Esophagus squamous epithelium (tissue), 5 donors: Measurements from ENCODE around the gene MBLAC1. TPM values are rescaled to one million over a fixed set of nuclear protein-coding genes. Genes with fewer than 3 reads are reported as not detected.

ENCODE experiments used
- DNase-seq: peaks from one replicate; lab custom pipeline; 2025; lab: John Stamatoyannopoulos, UW
- H3K27ac ChIP-seq, 4 donors: fragments of 200-600 bp; sonication (generic); one replicate each; pipeline ENCODE4 v1.5.1; 2016 to 2019; ENCODE audit warnings: mild to moderate bottlenecking in 1 of 4
- H3K27me3 ChIP-seq, 4 donors: fragments of 200-600 bp; sonication (generic); 1 replicate in 3 of 4; 2 replicates in 1 of 4; pipeline versions ENCODE4 v1.5.1 to v1.6.0; 2017 to 2021; ENCODE audit warnings: antibody characterized with exemption in 1 of 4
- H3K36me3 ChIP-seq, 3 donors: fragments of 200-600 bp; sonication (generic); one replicate each; pipeline ENCODE4 v1.5.1; 2016 to 2019
- H3K4me1 ChIP-seq, 3 donors: fragments of 200-600 bp; sonication (generic); one replicate each; pipeline ENCODE4 v1.5.1; 2017 to 2019
- H3K4me3 ChIP-seq, 4 donors: fragments of 200-600 bp; sonication (generic); 1 replicate in 3 of 4; 2 replicates in 1 of 4; pipeline ENCODE4 v1.5.1; 2016 to 2019; ENCODE audit warnings: mild to moderate bottlenecking in 2 of 4, moderate library complexity in 1 of 4
- H3K9me3 ChIP-seq, 3 donors: fragments of 200-600 bp; sonication (generic); one replicate each; pipeline ENCODE4 v1.5.1; 2016 to 2019
- POLR2A ChIP-seq, 4 donors: fragments of 450-650 bp; IDR thresholded peaks; one replicate each; pipeline ENCODE4 v1.6.1; 2017; ENCODE audit warnings: antibody characterized with exemption in 4 of 4, mild to moderate bottlenecking in 4 of 4, moderate library complexity in 3 of 4
- WGBS, 2 donors: methylation state at CpG; one replicate each; pipeline ENCODE4 v1.1.5; 2018; 5-methylcytosine and 5-hydroxymethylcytosine counted together
- intact Hi-C: fragments of 100-400 bp; cut with DNase I; formaldehyde crosslinking; loops from one replicate; pipeline ENCODE4 v1.15.0; 2022
- total RNA-seq, 4 donors: library from RNA; depleted of rRNA; stranded (reverse); fragments of >200 nt; gene quantifications; one replicate each; pipeline ENCODE4 v1.1.0, GENCODE V29; 2016
- TF ChIP-seq, protein P1 (sequence below), 6 experiments: fragments of 450-650 bp in 4 of 6; fragments of 200-600 bp in 2 of 6; sonication (generic) in 2 of 6; IDR thresholded peaks; one replicate each; pipeline ENCODE4 v1.5.1; 2016 to 2019; ENCODE audit warnings: antibody characterized with exemption in 6 of 6, mild to moderate bottlenecking in 4 of 6, moderate library complexity in 4 of 6
- donor health status: DM: yes; HTN: yes; CAD: no.

MBLAC1 gene
- total RNA-seq, 4 donors from 2014 or later = 2.1 to 6.7 (median 2.9) TPM

DNA sequence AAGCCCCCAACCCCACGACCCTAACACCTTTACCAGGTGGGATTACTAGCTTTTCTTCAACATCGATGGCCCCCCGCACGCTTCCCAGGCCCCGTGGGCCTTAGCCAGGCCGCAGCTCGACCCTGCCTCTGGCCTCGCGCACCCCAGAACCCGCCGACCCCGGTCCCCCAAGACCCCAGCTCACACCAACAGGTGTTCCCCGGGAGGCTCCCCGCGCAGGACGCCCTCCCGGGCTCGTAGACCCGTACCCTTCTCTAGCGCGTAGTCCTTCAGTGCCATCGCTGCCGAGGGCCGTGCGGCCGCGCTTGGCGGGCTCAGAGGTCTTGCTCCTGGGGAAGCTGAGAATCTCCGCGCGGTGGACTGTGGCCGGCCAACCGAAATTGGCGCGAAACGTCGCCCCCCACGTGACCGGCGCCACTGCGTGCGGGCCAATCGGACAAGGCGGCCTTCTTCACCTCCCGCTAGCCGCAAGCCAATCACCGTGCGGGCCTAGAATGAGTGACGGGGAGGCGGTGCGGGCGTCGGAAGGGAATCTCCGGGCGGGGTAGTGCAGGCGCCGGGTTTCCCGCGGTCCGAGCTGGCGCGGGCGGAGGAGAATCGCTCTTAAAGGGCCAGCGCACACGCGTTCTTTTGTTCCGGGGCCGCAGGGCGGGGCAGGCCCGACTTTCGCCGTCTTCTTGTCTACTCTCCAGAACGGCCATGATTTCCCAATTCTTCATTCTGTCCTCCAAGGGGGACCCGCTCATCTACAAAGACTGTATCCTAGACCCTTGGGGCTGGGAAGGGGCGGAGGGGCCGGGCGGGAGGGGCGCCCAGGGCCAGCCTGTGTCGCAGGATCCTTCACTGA is 25.5 kb upstream of the MBLAC1 start, which contains the start of the genes AP4M1 and MCM7:
Gene AP4M1, plus strand, starts transcription at position 628 of the 847 bp plus-strand sequence. Its CDS starts 72 bp downstream, at position 700.
Gene MCM7, minus strand, starts transcription at position 382 of the 847 bp plus-strand sequence. Its CDS starts 103 bp downstream, at position 279.
- H3K4me1 ChIP-seq = peaks cover 12 to 40% (median 12%) of the 10 kb centered on the region in 3 donors
- intact Hi-C loops = no loop called here
- peaks cover 22 to 67% (median 46%) of the 10 kb centered on the region in 3 donors for H3K36me3 ChIP-seq
- H3K9me3 ChIP-seq = no peaks in the 10 kb centered on the region
- peak within 1 kb of the TSS; percentile 91 to 99 (median 98) for H3K27ac ChIP-seq
- peak; percentile 89 for DNase-seq
- TF ChIP-seq POLR2A (IDR thresholded peaks at IDR 0.05) = peak in 1 of 4 donors; percentile 28
- TF ChIP-seq, protein P1, sequence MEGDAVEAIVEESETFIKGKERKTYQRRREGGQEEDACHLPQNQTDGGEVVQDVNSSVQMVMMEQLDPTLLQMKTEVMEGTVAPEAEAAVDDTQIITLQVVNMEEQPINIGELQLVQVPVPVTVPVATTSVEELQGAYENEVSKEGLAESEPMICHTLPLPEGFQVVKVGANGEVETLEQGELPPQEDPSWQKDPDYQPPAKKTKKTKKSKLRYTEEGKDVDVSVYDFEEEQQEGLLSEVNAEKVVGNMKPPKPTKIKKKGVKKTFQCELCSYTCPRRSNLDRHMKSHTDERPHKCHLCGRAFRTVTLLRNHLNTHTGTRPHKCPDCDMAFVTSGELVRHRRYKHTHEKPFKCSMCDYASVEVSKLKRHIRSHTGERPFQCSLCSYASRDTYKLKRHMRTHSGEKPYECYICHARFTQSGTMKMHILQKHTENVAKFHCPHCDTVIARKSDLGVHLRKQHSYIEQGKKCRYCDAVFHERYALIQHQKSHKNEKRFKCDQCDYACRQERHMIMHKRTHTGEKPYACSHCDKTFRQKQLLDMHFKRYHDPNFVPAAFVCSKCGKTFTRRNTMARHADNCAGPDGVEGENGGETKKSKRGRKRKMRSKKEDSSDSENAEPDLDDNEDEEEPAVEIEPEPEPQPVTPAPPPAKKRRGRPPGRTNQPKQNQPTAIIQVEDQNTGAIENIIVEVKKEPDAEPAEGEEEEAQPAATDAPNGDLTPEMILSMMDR (IDR thresholded peaks at IDR 0.05) = peak in 2 of 6 experiments; percentile 2 to 6
- H3K27me3 ChIP-seq = no peaks in the 10 kb centered on the region
- WGBS, 2 donors = 0 to 2% methylated on average over 4 to 18 of the region's 80 CpGs
- peak within 1 kb of the TSS; percentile 51 to 94 (median 76) for H3K4me3 ChIP-seq

DNA sequence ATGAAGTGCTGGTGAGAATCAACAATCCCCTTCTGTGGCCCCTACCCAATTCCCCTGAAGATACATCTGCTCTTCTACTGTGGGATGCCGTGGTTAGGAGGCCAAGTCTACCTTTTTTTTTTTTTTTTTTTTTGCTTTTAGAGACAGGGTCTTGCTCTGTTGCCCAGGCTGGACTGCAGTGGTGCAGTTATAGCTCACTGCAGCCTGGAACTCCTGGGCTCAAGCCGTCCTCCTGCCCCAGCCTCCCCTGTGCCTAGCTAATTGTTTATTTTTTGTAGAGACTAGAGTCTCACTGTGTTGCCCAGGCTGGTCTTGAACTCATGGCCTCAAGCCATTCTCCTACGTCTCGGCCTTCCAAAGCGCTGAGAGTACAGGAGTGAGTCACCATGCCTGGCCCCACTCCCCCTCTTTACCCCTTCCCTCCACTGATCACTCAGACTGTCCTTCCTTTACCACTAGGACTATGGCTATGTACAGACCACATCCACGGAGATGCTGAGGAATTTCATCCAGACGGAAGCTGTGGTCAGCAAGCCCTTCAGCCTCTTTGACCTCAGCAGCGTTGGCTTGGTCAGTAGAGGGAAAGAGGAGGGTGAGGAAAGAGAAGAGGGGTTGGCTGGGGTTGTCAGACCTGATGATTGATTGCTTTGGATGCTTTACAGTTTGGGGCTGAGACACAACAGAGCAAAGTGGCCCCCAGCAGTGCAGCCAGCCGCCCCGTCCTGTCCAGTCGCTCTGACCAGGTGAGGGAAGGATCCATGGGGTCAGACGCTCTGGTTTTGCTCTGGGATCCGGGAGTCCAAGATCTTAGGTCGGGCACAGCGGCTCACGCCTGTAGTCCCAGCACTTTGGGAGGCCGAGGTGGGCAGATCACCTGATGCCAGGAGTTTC is 23.6 kb upstream of the MBLAC1 start:
- Histone ChIP-seq H3K4me1 (peaks cover 12 to 35% (median 12%) of the 10 kb centered on the region in 3 donors), H3K27ac (no peak overlapping the region), H3K4me3 (no peak overlapping the region), H3K9me3 (no peaks in the 10 kb centered on the region), H3K27me3 (no peaks in the 10 kb centered on the region), H3K36me3 (peaks cover 24 to 67% (median 30%) of the 10 kb centered on the region in 3 donors)
- no peak for TF ChIP-seq POLR2A (IDR thresholded peaks at IDR 0.05)
- TF ChIP-seq, protein P1 (IDR thresholded peaks at IDR 0.05) = no peak
- WGBS, 2 donors = 78 to 83% methylated on average over 9 to 13 of the region's 17 CpGs
- intact Hi-C loops = no loop called here
- DNase-seq = no peak

DNA sequence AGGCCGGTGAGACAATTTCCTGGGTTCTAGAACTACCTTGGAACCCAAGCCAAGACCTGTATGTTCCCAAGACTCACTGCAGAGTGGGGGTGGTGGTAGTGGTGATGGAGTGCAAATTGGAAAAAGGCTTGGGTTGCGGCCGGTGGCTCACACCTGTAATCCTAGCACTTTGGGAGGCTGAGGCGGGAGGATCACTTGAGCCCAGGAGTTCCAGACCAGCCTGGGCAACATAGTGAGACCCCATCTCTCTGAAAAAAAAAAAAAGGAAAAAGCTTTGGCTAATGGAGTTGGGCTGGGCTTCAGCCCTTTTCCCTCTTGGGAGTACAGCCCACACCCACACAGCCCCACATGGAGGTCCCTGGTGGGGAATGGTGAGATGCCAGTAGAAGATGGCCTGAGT is 21.2 kb upstream of the MBLAC1 start:
- Histone ChIP-seq H3K4me1 (peaks cover 4 to 15% (median 4%) of the 10 kb centered on the region in 3 donors), H3K27me3 (no peaks in the 10 kb centered on the region), H3K36me3 (peaks cover 23 to 76% (median 28%) of the 10 kb centered on the region in 3 donors), H3K27ac (no peak overlapping the region), H3K4me3 (no peak overlapping the region), H3K9me3 (no peaks in the 10 kb centered on the region)
- WGBS, 2 donors = 89 to 94% methylated on average over 3 to 4 of the region's 4 CpGs
- no peak for TF ChIP-seq POLR2A (IDR thresholded peaks at IDR 0.05)
- TF ChIP-seq, protein P1 (IDR thresholded peaks at IDR 0.05) = no peak
- intact Hi-C loops = no loop called here
- DNase-seq = no peak

DNA sequence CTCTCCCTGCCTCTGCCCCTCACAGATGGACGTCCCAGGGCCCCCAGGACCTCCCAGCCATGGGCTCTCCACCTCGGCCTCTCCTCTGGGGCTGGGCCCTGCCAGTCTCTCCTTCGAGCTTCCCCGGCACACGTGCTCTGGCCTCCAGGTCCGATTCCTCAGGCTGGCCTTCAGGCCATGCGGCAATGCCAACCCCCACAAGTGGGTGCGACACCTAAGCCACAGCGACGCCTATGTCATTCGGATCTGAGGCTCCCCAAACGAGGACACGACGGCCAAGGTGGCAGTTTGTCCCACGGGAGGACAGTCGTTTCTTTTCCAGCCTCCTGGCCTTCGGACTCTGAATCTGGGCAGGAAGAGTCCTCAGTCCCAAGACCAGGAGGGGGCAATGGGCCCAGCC is 20.1 kb upstream of the MBLAC1 start:
- 78% methylated on average over 7 of the region's 17 CpGs; no CpG with 5 or more reads in 1 of the 2 donors for WGBS, 2 donors
- TF ChIP-seq POLR2A (IDR thresholded peaks at IDR 0.05) = no peak
- TF ChIP-seq, protein P1 (IDR thresholded peaks at IDR 0.05) = no peak
- intact Hi-C loops = no loop called here
- Histone ChIP-seq H3K27me3 (no peaks in the 10 kb centered on the region), H3K4me1 (peaks cover 4 to 11% (median 4%) of the 10 kb centered on the region in 3 donors), H3K27ac (no peak overlapping the region), H3K4me3 (no peak overlapping the region), H3K9me3 (no peaks in the 10 kb centered on the region), H3K36me3 (peaks cover 23 to 87% (median 31%) of the 10 kb centered on the region in 3 donors)
- no peak for DNase-seq
